Endothelial cell of umbilical vein (primary cell): Measurements from ENCODE around the gene ITPR1.

Source experiments
- POLR2AphosphoS5 ChIP-seq: IDR thresholded peaks from 2 replicates; pipeline ENCODE4 v1.6.1; 2012; ENCODE audit warnings: low read depth, mild to moderate bottlenecking, control low read depth, low read length, moderate library complexity; ENCODE audit not compliant: insufficient read depth
- TF ChIP-seq, protein P1 (sequence below), 2 donors: IDR thresholded peaks; 1 replicate in 1 of 2; 2 replicates in 1 of 2; pipeline ENCODE4 v1.5.1; 2011; ENCODE audit warnings: low read length in 2 of 2, mild to moderate bottlenecking in 2 of 2, moderate library complexity in 2 of 2, control low read depth in 1 of 2, inconsistent platforms in 1 of 2, low read depth in 1 of 2; ENCODE audit not compliant: insufficient read depth in 1 of 2; ENCODE audit errors: extremely low read depth in 1 of 2

DNA sequence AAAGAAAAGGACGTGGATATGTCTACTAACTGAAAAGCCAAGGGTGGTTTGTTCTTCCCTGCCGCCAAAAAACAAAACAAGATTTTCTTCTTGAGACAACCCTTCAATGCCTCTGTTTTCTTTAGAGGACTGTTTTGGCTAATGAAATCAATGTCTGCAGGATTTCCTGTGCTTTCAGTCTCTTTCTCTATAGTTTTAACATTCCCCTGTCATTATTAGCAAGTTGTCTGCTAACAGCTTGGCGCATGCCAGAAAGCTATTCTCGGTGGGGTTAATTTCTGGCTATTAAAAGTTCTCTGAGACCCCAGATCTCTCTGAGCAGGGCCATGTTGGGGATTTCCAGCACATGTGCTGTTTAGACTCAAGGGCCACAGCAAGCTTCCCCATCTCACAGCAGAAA, 56.7 kb downstream of the ITPR1 start:
- no peak for TF ChIP-seq POLR2AphosphoS5
- TF ChIP-seq, protein P1, sequence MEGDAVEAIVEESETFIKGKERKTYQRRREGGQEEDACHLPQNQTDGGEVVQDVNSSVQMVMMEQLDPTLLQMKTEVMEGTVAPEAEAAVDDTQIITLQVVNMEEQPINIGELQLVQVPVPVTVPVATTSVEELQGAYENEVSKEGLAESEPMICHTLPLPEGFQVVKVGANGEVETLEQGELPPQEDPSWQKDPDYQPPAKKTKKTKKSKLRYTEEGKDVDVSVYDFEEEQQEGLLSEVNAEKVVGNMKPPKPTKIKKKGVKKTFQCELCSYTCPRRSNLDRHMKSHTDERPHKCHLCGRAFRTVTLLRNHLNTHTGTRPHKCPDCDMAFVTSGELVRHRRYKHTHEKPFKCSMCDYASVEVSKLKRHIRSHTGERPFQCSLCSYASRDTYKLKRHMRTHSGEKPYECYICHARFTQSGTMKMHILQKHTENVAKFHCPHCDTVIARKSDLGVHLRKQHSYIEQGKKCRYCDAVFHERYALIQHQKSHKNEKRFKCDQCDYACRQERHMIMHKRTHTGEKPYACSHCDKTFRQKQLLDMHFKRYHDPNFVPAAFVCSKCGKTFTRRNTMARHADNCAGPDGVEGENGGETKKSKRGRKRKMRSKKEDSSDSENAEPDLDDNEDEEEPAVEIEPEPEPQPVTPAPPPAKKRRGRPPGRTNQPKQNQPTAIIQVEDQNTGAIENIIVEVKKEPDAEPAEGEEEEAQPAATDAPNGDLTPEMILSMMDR (IDR thresholded peaks at IDR 0.05; ENCODE audit: extremely low read depth in 1 of 2, insufficient read depth in 1 of 2, low read depth in 1 of 2, low read length in 2 of 2) = no peak
